Measurements from ENCODE around the gene MS4A6A.

MS4A6A gene

DNA sequence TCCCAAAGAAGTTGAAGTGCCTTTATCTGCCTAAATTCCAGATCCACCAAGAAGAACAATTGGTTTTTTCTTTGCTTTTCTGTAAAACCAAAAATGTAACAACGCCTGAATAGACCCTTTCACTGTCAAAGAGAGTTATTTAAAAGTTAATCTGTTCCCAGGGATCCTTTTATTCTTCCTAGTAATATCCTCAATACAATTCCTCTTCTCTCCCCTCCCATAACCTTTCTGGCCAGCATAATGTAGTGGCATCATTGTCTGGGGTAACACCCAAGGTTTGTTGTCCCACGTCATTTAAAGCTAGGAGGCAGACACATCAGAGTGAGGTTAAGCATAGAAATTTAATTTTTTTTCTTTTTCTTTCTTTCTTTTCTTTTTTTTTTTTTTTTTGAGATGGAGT lies 54.5 kb downstream of the MS4A6A start:
- no peak for DNase-seq (ENCODE audit: low read depth in 3 of 3)

DNA sequence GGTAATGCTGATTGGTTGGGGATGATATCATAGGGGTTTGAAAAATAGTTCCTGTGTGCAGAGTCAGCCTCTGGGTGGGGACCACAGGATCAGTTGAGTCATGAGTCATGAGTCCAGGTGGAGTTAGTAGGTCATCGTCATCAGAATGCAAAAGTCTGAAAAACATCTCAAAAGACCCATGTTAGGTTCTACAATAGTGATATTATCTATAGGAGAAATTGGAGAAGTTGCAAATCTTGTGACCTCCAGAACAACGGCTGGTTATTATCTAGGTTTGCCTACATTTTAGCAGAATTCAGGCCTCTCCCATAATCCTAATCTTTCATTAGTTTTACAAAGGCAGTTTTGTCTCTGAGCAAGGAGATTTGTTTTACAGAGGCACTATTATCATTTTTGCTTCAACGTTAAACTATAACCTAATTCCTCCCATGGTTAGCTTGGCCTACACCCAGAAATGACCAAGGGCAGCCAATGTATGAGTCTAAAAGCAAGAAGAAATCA lies 55.5 kb downstream of the MS4A6A start:
- no peak for DNase-seq (ENCODE audit: low read depth in 3 of 3)

DNA sequence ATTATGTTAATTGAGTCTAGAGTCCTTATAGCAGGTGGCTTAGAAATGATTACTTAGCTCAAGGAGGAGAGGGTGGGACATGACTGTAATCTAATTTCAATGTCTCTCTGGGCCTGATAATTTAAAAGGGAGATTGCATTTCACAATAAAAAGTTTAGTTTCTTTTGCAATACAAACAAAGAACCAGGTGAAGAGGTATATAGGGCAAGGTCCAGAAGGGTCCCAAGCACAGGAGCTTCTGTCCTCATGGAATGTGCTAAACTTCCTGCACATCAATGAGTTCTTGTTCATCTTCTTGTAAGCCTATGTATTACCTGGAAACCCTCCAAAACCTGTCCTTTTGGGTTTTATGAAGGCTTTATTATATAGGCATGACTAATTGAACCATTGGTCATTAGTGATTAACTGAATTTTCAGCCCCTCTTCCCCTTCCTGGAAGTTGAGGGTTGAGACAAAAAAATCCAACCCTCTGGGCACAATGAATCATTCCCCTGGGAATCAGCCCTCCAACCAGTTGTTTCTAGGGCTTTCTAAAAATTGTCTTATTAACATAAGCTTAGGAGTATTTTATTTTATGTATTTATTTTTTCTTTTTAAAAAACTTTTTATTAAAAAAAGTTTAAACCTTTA lies 56.8 kb downstream of the MS4A6A start:
- no peak for DNase-seq (ENCODE audit: low read depth in 3 of 3)

- DNase-seq (ENCODE audit: low read depth in 3 of 3) = no peak
Observed at GRCh38 chr11:60124802-60125432, 58.0 kb downstream of the MS4A6A start.
